A673 (cell line): ENCODE results near the gene MROH8.

Experiments
- CTCF ChIP-seq: fragments of 300-800, 200-600 bp; sonication (generic); conservative IDR thresholded peaks from 2 replicates; pipeline ENCODE4 v1.5.1; 2017; ENCODE audit warnings: low read depth, mild to moderate bottlenecking, antibody characterized with exemption, low read length, moderate library complexity, mixed read lengths
- EZH2 ChIP-seq: fragments of 200-600 bp; sonication (generic); IDR thresholded peaks from 2 replicates; pipeline ENCODE4 v1.6.1; 2017; ENCODE audit warnings: borderline replicate concordance, low read depth, mild to moderate bottlenecking, mixed read lengths, antibody characterized with exemption, low read length; ENCODE audit not compliant: poor library complexity, severe bottlenecking

DNA sequence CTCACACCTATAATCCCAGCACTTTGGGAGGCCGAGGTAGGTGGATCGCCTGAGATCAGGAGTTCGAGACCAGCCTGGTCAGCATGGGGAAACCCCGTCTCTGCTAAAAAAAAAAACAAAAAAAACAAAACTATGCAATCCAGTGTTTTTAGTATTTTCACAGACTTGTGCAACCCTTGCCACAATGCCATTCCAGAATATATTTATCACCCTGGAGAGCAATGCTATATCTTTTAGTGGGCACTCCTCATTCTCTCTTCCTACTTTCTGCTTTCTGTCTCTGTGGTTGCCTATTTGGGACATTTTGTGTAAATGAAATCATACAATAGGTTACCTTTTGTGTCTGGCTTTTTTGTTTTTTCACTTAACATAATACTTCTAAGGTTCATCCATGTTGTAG lies 39.1 kb upstream of the MROH8 start:
- TF ChIP-seq CTCF = no peak
- no peak for TF ChIP-seq EZH2
